GM10248 (cell line): Measurements from ENCODE around the gene B4GALT5.

Source experiments
- CTCF ChIA-PET: fragments of 300-600 bp; sonication (Branson Sonifier 250); formaldehyde crosslinking; extraction: SDS; loops from one replicate; lab custom pipeline; 2021; ENCODE audit warnings: antibody characterized with exemption; lab: Yijun Ruan, JAX
- POLR2A ChIA-PET: fragments of 350-650 bp; sonication (Branson Sonifier 250); formaldehyde crosslinking; extraction: SDS; loops from one replicate; lab custom pipeline; 2020; ENCODE audit warnings: antibody characterized with exemption; lab: Yijun Ruan, JAX
- DNase-seq: peaks from one replicate; pipeline ENCODE4 v3.0.0; 2012; ENCODE audit errors: extremely low spot score
- CTCF ChIP-seq: IDR thresholded peaks from 2 replicates; pipeline ENCODE4 v1.5.1; 2012; ENCODE audit warnings: mild to moderate bottlenecking, low read depth; ENCODE audit errors: extremely low read depth, missing control alignments, control extremely low read depth

The B4GALT5 gene

GRCh38 chr20:49684335-49684997 lies 29.2 kb downstream of the B4GALT5 start:
- DNase-seq: no peak
- no peak for TF ChIP-seq CTCF
- ChIA-PET POLR2A (interaction anchor here (1.6 kb wide), 1 partner anchor 9 kb away, joined by 3 read pairs; no protein-coding TSS in a partner anchor), CTCF (interaction anchor here (0.7 to 2.4 kb wide), 4 partner anchors 14 to 101 kb away, joined by 3 to 6 read pairs (median 4); no protein-coding TSS in a partner anchor)

GRCh38 chr20:49682798-49683197 lies 30.9 kb downstream of the B4GALT5 start:
- POLR2A ChIA-PET: no interaction called here
- CTCF ChIA-PET: interaction anchor here (1.3 kb wide), 1 partner anchor 75 kb away, joined by 5 read pairs; no protein-coding TSS in a partner anchor
- TF ChIP-seq CTCF: no peak
- no peak for DNase-seq

- no peak for DNase-seq
- CTCF ChIA-PET: interaction anchor here (1.2 to 1.3 kb wide), 2 partner anchors 71 to 74 kb away, joined by 3 to 5 read pairs; no protein-coding TSS in a partner anchor
- TF ChIP-seq CTCF: no peak
- POLR2A ChIA-PET: interaction anchor here (1.0 kb wide), 1 partner anchor 12 kb away, joined by 3 read pairs; no protein-coding TSS in a partner anchor
Measured at GRCh38 chr20:49682278-49682677, 31.4 kb downstream of the B4GALT5 start.

GRCh38 chr20:49681850-49682216 lies 31.8 kb downstream of the B4GALT5 start:
- ChIA-PET POLR2A (interaction anchor here (1.0 kb wide), 1 partner anchor 12 kb away, joined by 3 read pairs; no protein-coding TSS in a partner anchor), CTCF (interaction anchor here (1.2 to 1.3 kb wide), 2 partner anchors 70 to 74 kb away, joined by 3 to 5 read pairs; no protein-coding TSS in a partner anchor)
- TF ChIP-seq CTCF: no peak
- no peak for DNase-seq

- ChIA-PET CTCF (interaction anchor here (1.4 to 2.5 kb wide), 3 partner anchors 11 to 141 kb away, joined by 4 to 16 read pairs (median 7); no protein-coding TSS in a partner anchor), POLR2A (interaction anchor here (1.2 kb wide), 1 partner anchor 13 kb away, joined by 3 read pairs; no protein-coding TSS in a partner anchor)
- no peak for DNase-seq
- TF ChIP-seq CTCF: no peak
Measured at GRCh38 chr20:49680484-49680883, 33.2 kb downstream of the B4GALT5 start.

- TF ChIP-seq CTCF: no peak
- POLR2A ChIA-PET: interaction anchor here (0.6 to 1.2 kb wide), 2 partner anchors 14 to 130 kb away, joined by 3 read pairs; no protein-coding TSS in a partner anchor
- no peak for DNase-seq
- CTCF ChIA-PET: interaction anchor here (0.9 to 2.5 kb wide), 8 partner anchors 10 to 167 kb away, joined by 3 to 16 read pairs (median 4); no protein-coding TSS in a partner anchor
Measured at GRCh38 chr20:49679634-49680033, 34.0 kb downstream of the B4GALT5 start.
